ENCODE data around the gene NAV3.

GRCh38 chr12:78128211-78128610 lies 297.5 kb downstream of the NAV3 start:
- TF ChIP-seq L3MBTL2 (conservative IDR thresholded peaks at IDR 0.05): no peak
- no peak for TF ChIP-seq ARNT (IDR thresholded peaks at IDR 0.05)
- no peak for TF ChIP-seq FOXM1 (IDR thresholded peaks at IDR 0.05; ENCODE audit: borderline replicate concordance)
- TF ChIP-seq ZNF384 (IDR thresholded peaks at IDR 0.05): no peak
- TF ChIP-seq SP1 (IDR thresholded peaks at IDR 0.05): no peak
- no peak for TF ChIP-seq ELF4 (IDR thresholded peaks at IDR 0.05)
- TF ChIP-seq BHLHE40 (IDR thresholded peaks at IDR 0.05; ENCODE audit: borderline replicate concordance): no peak
- no peak for TF ChIP-seq SUZ12 (IDR thresholded peaks at IDR 0.05)
- TF ChIP-seq FOXK2 (IDR thresholded peaks at IDR 0.05): no peak
- TF ChIP-seq FOXA1 (IDR thresholded peaks at IDR 0.05): no peak
- no peak for TF ChIP-seq NFRKB (IDR thresholded peaks at IDR 0.05)
- TF ChIP-seq TARDBP (IDR thresholded peaks at IDR 0.05): no peak
- TF ChIP-seq LEF1 (IDR thresholded peaks at IDR 0.05; ENCODE audit: borderline replicate concordance): no peak
- TF ChIP-seq, protein P1, sequence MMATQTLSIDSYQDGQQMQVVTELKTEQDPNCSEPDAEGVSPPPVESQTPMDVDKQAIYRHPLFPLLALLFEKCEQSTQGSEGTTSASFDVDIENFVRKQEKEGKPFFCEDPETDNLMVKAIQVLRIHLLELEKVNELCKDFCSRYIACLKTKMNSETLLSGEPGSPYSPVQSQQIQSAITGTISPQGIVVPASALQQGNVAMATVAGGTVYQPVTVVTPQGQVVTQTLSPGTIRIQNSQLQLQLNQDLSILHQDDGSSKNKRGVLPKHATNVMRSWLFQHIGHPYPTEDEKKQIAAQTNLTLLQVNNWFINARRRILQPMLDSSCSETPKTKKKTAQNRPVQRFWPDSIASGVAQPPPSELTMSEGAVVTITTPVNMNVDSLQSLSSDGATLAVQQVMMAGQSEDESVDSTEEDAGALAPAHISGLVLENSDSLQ (IDR thresholded peaks at IDR 0.05): no peak

Data from HEK293T (cell line).